Mesendoderm (in vitro differentiated cells): ENCODE data around the gene TTYH2.

ENCODE experiments used
- DNase-seq: peaks from one replicate; pipeline ENCODE4 v3.0.0; 2013
- H2AK5ac ChIP-seq: 2 replicates; pipeline ENCODE4 v1.6.1; 2013; ENCODE audit warnings: low read length, inconsistent platforms
- H2BK120ac ChIP-seq: 2 replicates; pipeline ENCODE4 v1.6.1; 2013; ENCODE audit warnings: low read depth, mild to moderate bottlenecking, low read length, moderate library complexity, mixed read lengths
- H2BK15ac ChIP-seq: replicated peaks from 2 replicates; pipeline ENCODE4 v1.6.1; 2013; ENCODE audit warnings: low read depth, mild to moderate bottlenecking, moderate library complexity
- H2BK5ac ChIP-seq: 2 replicates; pipeline ENCODE4 v1.6.1; 2013; ENCODE audit warnings: low read length, inconsistent platforms
- H3K18ac ChIP-seq: 2 replicates; pipeline ENCODE4 v1.6.1; 2013; ENCODE audit warnings: mild to moderate bottlenecking, low read length, mixed read lengths
- H3K23ac ChIP-seq: one replicate; pipeline ENCODE4 v1.6.1; 2013; ENCODE audit warnings: low read length
- H3K27ac ChIP-seq: 2 replicates; pipeline ENCODE4 v1.5.1; 2013; ENCODE audit warnings: low read depth, mild to moderate bottlenecking, inconsistent platforms, low read length, moderate library complexity
- H3K27me3 ChIP-seq: 2 replicates; pipeline ENCODE4 v1.6.1; 2013; ENCODE audit warnings: low read length, control low read depth, mild to moderate bottlenecking, inconsistent platforms; ENCODE audit not compliant: insufficient read depth, poor library complexity
- H3K36me3 ChIP-seq: 2 replicates; pipeline ENCODE4 v1.6.1; 2013; ENCODE audit warnings: low read length, inconsistent platforms; ENCODE audit not compliant: control insufficient read depth, insufficient read depth
- H3K4ac ChIP-seq: one replicate; pipeline ENCODE4 v1.6.1; 2013; ENCODE audit warnings: low read depth, mild to moderate bottlenecking, low read length, moderate library complexity
- H3K4me1 ChIP-seq: 2 replicates; pipeline ENCODE4 v1.6.1; 2013; ENCODE audit warnings: low read depth, low read length, inconsistent platforms; ENCODE audit not compliant: control insufficient read depth
- H3K4me2 ChIP-seq: 2 replicates; pipeline ENCODE4 v1.6.1; 2013; ENCODE audit warnings: low read length
- H3K4me3 ChIP-seq: 2 replicates; pipeline ENCODE4 v1.5.1; 2013; ENCODE audit warnings: mild to moderate bottlenecking, low read length
- H3K56ac ChIP-seq: one replicate; pipeline ENCODE4 v1.6.1; 2013; ENCODE audit warnings: low read length
- H3K79me1 ChIP-seq: 2 replicates; pipeline ENCODE4 v1.6.1; 2013; ENCODE audit warnings: low read length, inconsistent platforms
- H3K79me2 ChIP-seq: 2 replicates; pipeline ENCODE4 v1.6.1; 2013; ENCODE audit warnings: mild to moderate bottlenecking, low read length; ENCODE audit not compliant: control insufficient read depth, insufficient read depth
- H3K9ac ChIP-seq: 2 replicates; pipeline ENCODE4 v1.6.1; 2013; ENCODE audit warnings: low read length, inconsistent platforms
- H4K5ac ChIP-seq: one replicate; pipeline ENCODE4 v1.6.1; 2013; ENCODE audit warnings: low read length
- H4K8ac ChIP-seq: one replicate; pipeline ENCODE4 v1.6.1; 2013; ENCODE audit warnings: low read depth, mild to moderate bottlenecking, control low read depth, low read length, moderate library complexity
- WGBS: extraction: QIAGEN DNeasy Blood & Tissue Kit; methylation state at CpG from one replicate; pipeline ENCODE4 v1.1.7; 2013; ENCODE audit warnings: low lambda C conversion rate, missing lambda C conversion rate; ENCODE audit not compliant: insufficient coverage; ENCODE audit errors: extremely low coverage; 5-methylcytosine and 5-hydroxymethylcytosine counted together

The TTYH2 gene

DNA sequence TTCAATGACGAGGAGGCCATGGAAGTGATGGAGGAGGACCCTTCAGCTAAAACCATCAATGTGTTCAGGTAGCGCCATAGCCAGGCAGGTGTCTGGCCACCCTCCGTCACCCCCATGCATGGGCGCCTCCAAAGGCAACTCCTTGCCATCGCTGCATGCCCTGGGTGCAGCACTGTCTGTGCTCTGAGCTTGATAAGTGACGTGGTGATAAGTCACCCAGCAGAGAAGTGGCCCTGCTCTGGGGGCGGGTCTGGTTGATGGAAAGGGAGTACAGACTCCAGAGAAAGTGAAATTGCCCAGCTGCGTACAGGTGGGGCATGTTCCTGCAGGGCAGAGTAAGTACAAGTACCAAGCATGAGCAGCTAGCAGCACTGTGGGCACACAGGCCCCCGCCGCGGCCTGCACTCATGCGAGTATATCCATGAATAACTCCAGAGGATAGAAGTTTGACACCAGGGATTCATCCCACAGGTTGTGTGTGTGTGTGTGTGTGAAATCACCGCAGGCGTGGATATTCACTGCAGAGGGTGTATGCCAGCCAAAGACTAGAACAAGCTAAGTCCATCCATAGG lies 73.7 kb downstream of the TTYH2 start:
- DNase-seq: no peak
- H3K4me3 ChIP-seq: no peak overlapping the region
- no peak overlapping the region for H3K9ac ChIP-seq
- no peak overlapping the region for H2AK5ac ChIP-seq
- no peak overlapping the region for H3K4ac ChIP-seq
- no peak overlapping the region for H3K4me2 ChIP-seq
- no peak overlapping the region for H4K8ac ChIP-seq
- H2BK15ac ChIP-seq: no peak overlapping the region
- no peaks in the 10 kb centered on the region for H3K36me3 ChIP-seq
- H3K27ac ChIP-seq: no peak overlapping the region
- no peak overlapping the region for H3K56ac ChIP-seq
- H2BK120ac ChIP-seq: no peak overlapping the region
- H3K27me3 ChIP-seq: no peaks in the 10 kb centered on the region
- no peaks in the 10 kb centered on the region for H3K79me1 ChIP-seq
- no CpG with 5 or more reads among the region's 14 CpGs for WGBS
- no peaks in the 10 kb centered on the region for H3K79me2 ChIP-seq
- H3K4me1 ChIP-seq: no peaks in the 10 kb centered on the region
- no peak overlapping the region for H3K23ac ChIP-seq
- H2BK5ac ChIP-seq: no peak overlapping the region
- no peak overlapping the region for H3K18ac ChIP-seq
- no peak overlapping the region for H4K5ac ChIP-seq

DNA sequence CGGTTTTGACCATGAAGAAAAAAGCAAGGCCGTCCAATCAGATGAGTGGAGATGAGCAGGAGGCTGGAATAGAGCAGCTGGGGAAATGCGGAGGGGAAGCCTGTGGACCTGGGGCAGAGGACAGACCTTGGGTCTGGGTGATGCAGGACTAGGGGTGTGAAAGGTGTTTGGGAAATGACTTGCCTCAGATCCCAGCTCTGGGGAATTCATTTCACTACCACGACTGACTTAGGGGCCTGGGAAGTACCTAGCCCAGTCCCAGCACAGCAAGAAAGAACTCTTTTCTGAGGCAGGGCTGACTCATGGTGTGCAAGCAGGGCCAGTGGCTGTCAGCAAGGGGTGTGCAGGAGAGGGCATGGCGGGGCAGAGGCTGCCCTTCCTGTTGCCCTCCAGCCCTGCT lies 75.4 kb downstream of the TTYH2 start:
- Histone ChIP-seq H3K23ac (no peak overlapping the region), H3K79me2 (no peaks in the 10 kb centered on the region), H3K9ac (no peak overlapping the region), H3K36me3 (no peaks in the 10 kb centered on the region), H4K8ac (no peak overlapping the region), H3K79me1 (no peaks in the 10 kb centered on the region), H2BK5ac (no peak overlapping the region), H3K4me3 (no peak overlapping the region), H4K5ac (no peak overlapping the region), H3K4ac (no peak overlapping the region), H2BK120ac (no peak overlapping the region), H3K18ac (no peak overlapping the region), H2AK5ac (no peak overlapping the region), H3K56ac (no peak overlapping the region), H3K27me3 (no peaks in the 10 kb centered on the region), H2BK15ac (no peak overlapping the region), H3K4me1 (no peaks in the 10 kb centered on the region), H3K4me2 (no peak overlapping the region), H3K27ac (no peak overlapping the region)
- WGBS: no CpG with 5 or more reads among the region's 5 CpGs
- DNase-seq: no peak

DNA sequence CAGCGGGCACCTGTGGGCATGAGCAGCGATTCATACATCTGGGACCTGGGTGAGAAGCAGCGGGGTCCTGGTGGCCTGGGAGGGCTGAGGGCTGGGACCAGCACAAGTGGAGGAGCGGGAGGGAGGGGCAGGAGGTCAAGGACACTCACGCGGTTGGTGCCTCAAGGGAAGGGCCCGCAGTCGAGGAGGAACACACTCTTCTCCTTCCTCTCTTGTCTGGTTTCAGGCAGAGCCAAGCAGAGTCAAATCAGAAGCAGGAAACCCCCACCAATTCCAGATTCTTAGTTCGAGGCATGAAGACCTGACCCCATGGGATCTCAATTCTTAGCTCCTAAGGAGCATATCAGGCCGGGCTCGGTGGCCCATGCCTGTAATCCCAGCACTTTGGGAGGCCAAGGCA lies 76.3 kb downstream of the TTYH2 start:
- H4K5ac ChIP-seq: no peak overlapping the region
- H2AK5ac ChIP-seq: no peak overlapping the region
- no peak overlapping the region for H2BK5ac ChIP-seq
- no peaks in the 10 kb centered on the region for H3K79me1 ChIP-seq
- DNase-seq: no peak
- H3K4ac ChIP-seq: no peak overlapping the region
- no peak overlapping the region for H3K56ac ChIP-seq
- H2BK120ac ChIP-seq: no peak overlapping the region
- no peaks in the 10 kb centered on the region for H3K79me2 ChIP-seq
- H3K27me3 ChIP-seq: no peaks in the 10 kb centered on the region
- H3K4me1 ChIP-seq: no peaks in the 10 kb centered on the region
- H3K4me2 ChIP-seq: no peak overlapping the region
- no peak overlapping the region for H3K18ac ChIP-seq
- H3K4me3 ChIP-seq: no peak overlapping the region
- H3K23ac ChIP-seq: no peak overlapping the region
- H4K8ac ChIP-seq: no peak overlapping the region
- H3K36me3 ChIP-seq: no peaks in the 10 kb centered on the region
- no peak overlapping the region for H3K9ac ChIP-seq
- H2BK15ac ChIP-seq: no peak overlapping the region
- no CpG with 5 or more reads among the region's 11 CpGs for WGBS
- H3K27ac ChIP-seq: no peak overlapping the region

DNA sequence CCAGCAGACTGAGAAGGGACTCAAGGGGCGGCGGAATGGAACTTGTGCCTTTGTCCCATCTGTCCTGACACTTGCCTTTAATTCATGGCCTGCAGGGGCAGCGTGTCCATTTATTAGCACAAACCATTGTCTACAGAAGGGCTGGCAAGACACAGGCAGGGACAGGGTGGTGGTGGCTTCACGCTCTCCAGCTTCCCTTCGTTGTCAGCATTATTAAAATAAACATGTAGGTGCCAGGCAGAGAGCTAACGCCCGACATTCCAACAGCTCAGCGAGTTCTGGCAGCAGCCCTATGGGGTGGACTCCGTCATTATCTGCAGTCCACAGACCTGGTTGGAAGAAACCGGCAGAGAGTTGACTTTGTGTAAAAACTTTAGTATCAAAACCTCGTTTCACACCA lies 77.0 kb downstream of the TTYH2 start:
- H3K9ac ChIP-seq: no peak overlapping the region
- no peaks in the 10 kb centered on the region for H3K79me1 ChIP-seq
- H2AK5ac ChIP-seq: no peak overlapping the region
- whole genome bisulfite sequencing: no CpG with 5 or more reads among the region's 11 CpGs
- no peaks in the 10 kb centered on the region for H3K79me2 ChIP-seq
- no peak overlapping the region for H3K18ac ChIP-seq
- H3K56ac ChIP-seq: no peak overlapping the region
- no peaks in the 10 kb centered on the region for H3K36me3 ChIP-seq
- no peaks in the 10 kb centered on the region for H3K27me3 ChIP-seq
- H3K4ac ChIP-seq: no peak overlapping the region
- no peak overlapping the region for H3K4me2 ChIP-seq
- no peaks in the 10 kb centered on the region for H3K4me1 ChIP-seq
- no peak overlapping the region for H2BK5ac ChIP-seq
- H3K4me3 ChIP-seq: no peak overlapping the region
- no peak for DNase-seq
- no peak overlapping the region for H2BK120ac ChIP-seq
- no peak overlapping the region for H2BK15ac ChIP-seq
- H3K27ac ChIP-seq: no peak overlapping the region
- no peak overlapping the region for H4K5ac ChIP-seq
- no peak overlapping the region for H4K8ac ChIP-seq
- H3K23ac ChIP-seq: no peak overlapping the region

DNA sequence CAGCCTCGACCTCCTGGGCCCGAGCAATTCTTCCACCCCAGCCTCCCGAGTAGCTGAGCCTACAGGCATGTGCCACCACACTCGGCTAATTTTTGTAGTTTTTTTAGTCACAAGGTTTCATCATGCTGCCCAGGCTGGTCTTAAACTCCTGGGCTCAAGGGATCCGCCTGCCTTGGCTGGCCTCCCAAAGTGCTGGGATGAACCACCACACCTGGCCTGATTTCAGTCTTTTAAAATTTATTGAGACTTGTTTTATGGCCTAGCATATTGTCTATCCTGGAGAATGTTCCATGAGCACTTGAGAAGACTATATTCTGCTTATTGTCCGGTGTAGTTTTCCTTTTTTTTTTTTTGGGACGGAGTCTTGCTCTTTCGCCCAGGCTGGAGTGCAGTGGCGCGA lies 79.1 kb downstream of the TTYH2 start:
- Histone ChIP-seq H3K56ac (no peak overlapping the region), H3K23ac (no peak overlapping the region), H3K36me3 (no peaks in the 10 kb centered on the region), H2BK5ac (no peak overlapping the region), H3K4me3 (no peak overlapping the region), H3K18ac (no peak overlapping the region), H3K4me2 (no peak overlapping the region), H3K4ac (no peak overlapping the region), H2AK5ac (no peak overlapping the region), H4K8ac (no peak overlapping the region), H2BK15ac (no peak overlapping the region), H3K79me1 (no peaks in the 10 kb centered on the region), H4K5ac (no peak overlapping the region), H3K4me1 (no peaks in the 10 kb centered on the region), H3K9ac (no peak overlapping the region), H3K27me3 (no peaks in the 10 kb centered on the region), H3K79me2 (no peaks in the 10 kb centered on the region), H2BK120ac (no peak overlapping the region), H3K27ac (no peak overlapping the region)
- no CpG with 5 or more reads among the region's 10 CpGs for WGBS
- no peak for DNase-seq
